Neural progenitor cell (in vitro differentiated cells): ENCODE data around the gene SLC4A8.

ENCODE experiments used
- CTCF ChIP-seq: fragments of 200-600 bp; sonication (generic); IDR thresholded peaks from 2 replicates; pipeline ENCODE4 v1.5.1; 2017; ENCODE audit warnings: antibody characterized with exemption, mild to moderate bottlenecking
- EZH2 ChIP-seq: fragments of 200-600 bp; sonication (generic); IDR thresholded peaks from 2 replicates; pipeline ENCODE4 v1.6.1; 2017; ENCODE audit warnings: antibody characterized with exemption, mild to moderate bottlenecking, moderate library complexity
- EZH2phosphoT487 ChIP-seq: fragments of 200-600 bp; sonication (generic); IDR thresholded peaks from 2 replicates; pipeline ENCODE4 v1.6.1; 2017; ENCODE audit warnings: antibody characterized with exemption

GRCh38 chr12:51530208-51530607 is 105.6 kb downstream of the SLC4A8 start:
- TF ChIP-seq CTCF: no peak
- no peak for TF ChIP-seq EZH2phosphoT487
- no peak for TF ChIP-seq EZH2
